ENCODE measurements around the gene CACNB3.

DNA sequence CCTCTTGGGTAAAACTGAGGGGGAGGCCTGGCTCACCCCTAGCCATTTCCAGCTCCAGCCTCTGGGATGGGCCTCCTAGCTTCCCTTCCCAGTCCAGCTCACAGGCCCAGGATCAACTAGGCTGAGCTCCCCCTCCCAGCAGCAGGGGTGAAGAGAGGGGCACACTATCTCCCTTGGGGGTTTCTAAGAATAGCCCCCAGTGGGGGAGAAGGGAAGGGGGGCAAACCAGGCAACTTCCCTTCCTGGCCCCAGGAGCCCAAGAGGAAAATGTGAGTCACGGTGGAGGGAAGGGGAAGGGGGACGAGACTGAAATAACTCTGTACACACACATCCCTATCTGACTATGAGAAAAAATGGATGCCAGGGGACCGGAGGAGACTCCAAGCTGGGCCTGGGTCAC, 38.4 kb upstream of the CACNB3 start:
- TF ChIP-seq EZH2 (IDR thresholded peaks at IDR 0.05; ENCODE audit: borderline replicate concordance, insufficient read depth, low read length, poor library complexity, severe bottlenecking) (no peak), TAF1 (IDR thresholded peaks at IDR 0.05; ENCODE audit: low read depth) (no peak), EP300 (conservative IDR thresholded peaks at IDR 0.05; ENCODE audit: poor library complexity, severe bottlenecking) (no peak), POLR2AphosphoS5 (IDR thresholded peaks at IDR 0.05) (no peak), MXI1 (conservative IDR thresholded peaks at IDR 0.05; ENCODE audit: poor library complexity, severe bottlenecking) (no peak)
- TF ChIP-seq, protein P1, sequence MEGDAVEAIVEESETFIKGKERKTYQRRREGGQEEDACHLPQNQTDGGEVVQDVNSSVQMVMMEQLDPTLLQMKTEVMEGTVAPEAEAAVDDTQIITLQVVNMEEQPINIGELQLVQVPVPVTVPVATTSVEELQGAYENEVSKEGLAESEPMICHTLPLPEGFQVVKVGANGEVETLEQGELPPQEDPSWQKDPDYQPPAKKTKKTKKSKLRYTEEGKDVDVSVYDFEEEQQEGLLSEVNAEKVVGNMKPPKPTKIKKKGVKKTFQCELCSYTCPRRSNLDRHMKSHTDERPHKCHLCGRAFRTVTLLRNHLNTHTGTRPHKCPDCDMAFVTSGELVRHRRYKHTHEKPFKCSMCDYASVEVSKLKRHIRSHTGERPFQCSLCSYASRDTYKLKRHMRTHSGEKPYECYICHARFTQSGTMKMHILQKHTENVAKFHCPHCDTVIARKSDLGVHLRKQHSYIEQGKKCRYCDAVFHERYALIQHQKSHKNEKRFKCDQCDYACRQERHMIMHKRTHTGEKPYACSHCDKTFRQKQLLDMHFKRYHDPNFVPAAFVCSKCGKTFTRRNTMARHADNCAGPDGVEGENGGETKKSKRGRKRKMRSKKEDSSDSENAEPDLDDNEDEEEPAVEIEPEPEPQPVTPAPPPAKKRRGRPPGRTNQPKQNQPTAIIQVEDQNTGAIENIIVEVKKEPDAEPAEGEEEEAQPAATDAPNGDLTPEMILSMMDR (IDR thresholded peaks at IDR 0.05; ENCODE audit: poor library complexity, severe bottlenecking), result no peak

Measured in neural cell (in vitro differentiated cells).